SK-N-MC (cell line): ENCODE measurements around the gene SDR42E2.

Experiments
- DNase-seq: peaks from one replicate; pipeline ENCODE4 v3.0.0-alpha.2; 2011; ENCODE audit warnings: low read depth, low spot score
- H3K27ac ChIP-seq: fragments of 200-600 bp; sonication (generic); 2 replicates; pipeline ENCODE4 v1.5.1; 2016; ENCODE audit warnings: mixed run types
- H3K36me3 ChIP-seq: fragments of 200-600 bp; sonication (generic); 2 replicates; pipeline ENCODE4 v1.6.1; 2017; ENCODE audit warnings: antibody characterized with exemption, low read length, mixed read lengths; ENCODE audit not compliant: insufficient read depth
- H3K4me3 ChIP-seq: fragments of 200-600 bp; sonication (generic); 2 replicates; pipeline ENCODE4 v1.5.1; 2016
- H3K9ac ChIP-seq: fragments of 200-600 bp; sonication (generic); 2 replicates; pipeline ENCODE4 v1.8.0; 2017; ENCODE audit warnings: mixed run types, mixed read lengths; ENCODE audit not compliant: insufficient read length
- H3K9me3 ChIP-seq: fragments of 200-600 bp; sonication (generic); 2 replicates; pipeline ENCODE4 v1.6.1; 2017; ENCODE audit warnings: low read depth, mild to moderate bottlenecking, antibody characterized with exemption, low read length, moderate library complexity, mixed read lengths
- EZH2 ChIP-seq: fragments of 200-600 bp; sonication (generic); IDR thresholded peaks from one replicate; pipeline ENCODE4 v1.6.1; 2017; ENCODE audit warnings: antibody characterized with exemption
- FOXP2 ChIP-seq: optimal IDR thresholded peaks from 2 replicates; pipeline ENCODE3; 2011; ENCODE audit warnings: mild to moderate bottlenecking, moderate library complexity; ENCODE audit not compliant: insufficient read depth; ENCODE audit errors: extremely low read length, control extremely low read depth
- POLR2AphosphoS5 ChIP-seq: IDR thresholded peaks from 2 replicates; pipeline ENCODE4 v1.6.1; 2012; ENCODE audit warnings: mild to moderate bottlenecking, low read depth, low read length, borderline replicate concordance

Gene SDR42E2

DNA sequence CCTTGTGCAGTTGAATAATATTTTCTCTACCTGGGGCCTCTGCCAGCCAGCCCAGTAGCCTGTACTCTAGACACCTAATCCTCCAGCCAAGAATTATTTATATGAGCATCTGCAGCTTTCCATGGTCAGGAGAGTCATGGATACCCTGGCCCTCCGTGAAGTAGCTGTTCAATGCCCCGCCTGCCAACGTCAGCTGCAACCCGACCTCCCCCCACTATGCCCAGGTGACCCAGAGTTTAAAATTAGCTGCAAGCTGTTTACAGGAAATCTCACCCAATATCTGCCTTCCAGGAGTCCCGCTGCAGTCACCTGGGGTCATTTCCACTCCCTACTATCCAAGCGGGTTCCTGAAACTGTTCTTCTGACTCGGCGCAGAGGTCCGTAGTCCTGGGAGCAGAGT, 12.3 kb downstream of the SDR42E2 start:
- H3K9ac ChIP-seq, result no peak overlapping the region
- H3K36me3 ChIP-seq, result no peaks in the 10 kb centered on the region
- H3K27ac ChIP-seq, result no peak overlapping the region
- DNase-seq, result no peak
- TF ChIP-seq EZH2 (no peak), POLR2AphosphoS5 (no peak), FOXP2 (no peak)
- no peak overlapping the region for H3K4me3 ChIP-seq
- no peaks in the 10 kb centered on the region for H3K9me3 ChIP-seq

DNA sequence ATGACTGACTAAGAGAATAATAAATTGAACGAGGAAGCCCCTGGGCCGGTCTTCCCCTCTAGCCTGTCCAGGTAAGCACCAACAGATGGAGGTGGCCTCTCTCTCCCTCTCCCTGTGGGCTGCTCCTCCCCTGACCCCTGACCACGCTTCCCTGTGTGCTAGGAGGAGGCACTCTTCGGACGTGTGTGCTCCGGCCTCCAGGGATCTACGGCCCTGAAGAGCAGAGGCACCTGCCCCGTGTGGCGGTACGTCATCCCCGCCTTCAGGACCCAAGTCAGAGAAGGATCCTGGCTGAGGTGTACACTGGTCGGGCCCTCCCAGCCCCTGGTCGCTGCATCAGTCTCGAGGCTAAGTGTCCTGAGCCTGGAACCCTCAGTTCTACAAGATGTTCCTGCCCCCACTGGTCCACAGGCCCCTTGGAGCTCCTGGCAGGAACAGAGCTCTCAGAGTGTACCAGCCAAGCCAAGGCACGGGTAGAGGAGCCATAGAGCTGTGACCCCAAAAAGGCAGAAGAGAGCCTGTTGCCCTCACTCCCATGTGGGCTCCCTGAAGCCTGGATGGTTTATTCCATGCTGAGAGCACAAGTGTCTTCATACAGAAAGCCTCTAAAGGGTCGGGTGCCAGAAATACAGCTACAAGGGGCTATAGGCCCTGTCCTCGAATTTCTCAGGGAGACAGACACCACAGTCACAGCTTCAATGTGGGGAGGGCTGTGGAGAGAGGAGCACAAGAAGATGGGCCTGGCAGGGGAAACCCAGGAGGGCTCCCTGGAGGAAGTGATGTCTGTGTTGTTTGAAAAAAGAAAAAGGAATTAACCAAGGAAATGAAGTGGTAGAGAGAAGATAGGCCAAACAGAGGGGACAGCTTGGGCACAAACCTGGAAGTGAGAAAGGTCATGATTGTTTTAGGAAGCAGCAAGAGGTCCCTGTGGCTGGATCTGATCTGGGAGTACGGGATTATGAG, 15.9 kb downstream of the SDR42E2 start:
- Histone ChIP-seq H3K9me3 (no peaks in the 10 kb centered on the region), H3K4me3 (no peak overlapping the region), H3K36me3 (no peaks in the 10 kb centered on the region), H3K27ac (no peak overlapping the region), H3K9ac (no peak overlapping the region)
- no peak for DNase-seq
- TF ChIP-seq POLR2AphosphoS5 (no peak), EZH2 (no peak), FOXP2 (no peak)

DNA sequence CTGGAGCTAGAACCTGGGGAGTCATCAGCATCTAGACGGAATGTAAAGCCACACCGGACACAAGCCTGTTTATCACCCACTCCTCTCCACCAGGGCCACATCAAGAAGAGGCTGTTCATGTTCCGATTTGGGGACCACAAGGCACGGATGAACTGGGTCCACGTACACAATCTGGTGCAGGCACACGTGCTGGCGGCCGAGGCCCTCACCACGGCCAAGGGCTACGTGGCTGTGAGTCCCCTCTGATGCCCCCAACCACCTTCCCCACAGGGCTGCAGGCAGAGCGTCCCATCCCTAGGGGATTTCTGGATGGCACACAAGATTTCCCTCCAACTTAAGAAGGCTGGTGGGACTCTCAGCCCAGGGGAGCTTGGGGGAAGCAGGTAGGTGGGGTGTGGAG, 19.1 kb downstream of the SDR42E2 start:
- Histone ChIP-seq H3K4me3 (no peak overlapping the region), H3K9ac (no peak overlapping the region), H3K36me3 (no peaks in the 10 kb centered on the region), H3K27ac (no peak overlapping the region), H3K9me3 (no peaks in the 10 kb centered on the region)
- TF ChIP-seq FOXP2 (no peak), EZH2 (no peak), POLR2AphosphoS5 (no peak)
- DNase-seq, result no peak

DNA sequence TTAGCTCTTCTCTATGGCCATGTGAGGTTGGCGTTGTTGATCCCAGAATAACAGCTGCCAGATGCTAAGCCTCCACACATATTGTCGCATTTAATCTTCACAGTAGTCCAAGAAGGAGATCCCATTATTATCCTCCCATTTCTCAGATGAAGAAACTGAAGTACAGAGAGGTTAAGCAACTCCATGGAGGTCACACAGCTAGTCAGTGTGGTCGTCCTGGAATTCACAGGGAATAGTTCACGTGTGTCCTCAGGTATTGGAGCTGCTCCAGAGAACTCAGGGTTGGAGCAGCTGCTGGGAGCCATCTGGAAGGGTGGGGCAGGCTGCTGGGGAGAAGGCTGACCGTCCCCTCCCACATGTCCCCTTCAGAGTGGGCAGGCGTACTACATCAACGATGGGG, 19.5 kb downstream of the SDR42E2 start:
- Histone ChIP-seq H3K4me3 (no peak overlapping the region), H3K36me3 (no peaks in the 10 kb centered on the region), H3K9ac (no peak overlapping the region), H3K9me3 (no peaks in the 10 kb centered on the region), H3K27ac (no peak overlapping the region)
- TF ChIP-seq EZH2 (no peak), POLR2AphosphoS5 (no peak), FOXP2 (no peak)
- no peak for DNase-seq

DNA sequence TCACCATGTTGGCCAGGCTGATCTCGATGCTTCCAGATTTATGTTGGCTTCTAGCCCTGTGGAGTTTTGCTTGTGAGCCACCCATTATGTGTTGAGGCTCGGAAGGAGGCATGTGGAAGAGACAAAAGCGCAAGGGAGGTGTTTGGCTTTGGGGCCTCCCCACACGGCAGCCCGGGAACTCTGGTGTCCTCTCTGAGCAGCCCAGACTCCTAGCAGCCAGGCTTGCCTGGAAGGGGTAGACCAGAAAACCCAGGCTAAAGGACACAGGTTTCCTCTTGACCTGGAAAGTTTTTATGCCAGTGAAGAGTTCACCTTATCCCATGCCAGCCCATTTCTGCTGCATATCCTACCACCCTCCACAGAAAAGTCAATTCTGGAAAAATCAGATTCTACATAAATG, 21.0 kb downstream of the SDR42E2 start:
- H3K27ac ChIP-seq, result no peak overlapping the region
- H3K4me3 ChIP-seq, result no peak overlapping the region
- no peak overlapping the region for H3K9ac ChIP-seq
- H3K9me3 ChIP-seq, result no peaks in the 10 kb centered on the region
- TF ChIP-seq FOXP2, result no peak
- TF ChIP-seq POLR2AphosphoS5, result no peak
- TF ChIP-seq EZH2, result no peak
- H3K36me3 ChIP-seq, result no peaks in the 10 kb centered on the region
- no peak for DNase-seq

DNA sequence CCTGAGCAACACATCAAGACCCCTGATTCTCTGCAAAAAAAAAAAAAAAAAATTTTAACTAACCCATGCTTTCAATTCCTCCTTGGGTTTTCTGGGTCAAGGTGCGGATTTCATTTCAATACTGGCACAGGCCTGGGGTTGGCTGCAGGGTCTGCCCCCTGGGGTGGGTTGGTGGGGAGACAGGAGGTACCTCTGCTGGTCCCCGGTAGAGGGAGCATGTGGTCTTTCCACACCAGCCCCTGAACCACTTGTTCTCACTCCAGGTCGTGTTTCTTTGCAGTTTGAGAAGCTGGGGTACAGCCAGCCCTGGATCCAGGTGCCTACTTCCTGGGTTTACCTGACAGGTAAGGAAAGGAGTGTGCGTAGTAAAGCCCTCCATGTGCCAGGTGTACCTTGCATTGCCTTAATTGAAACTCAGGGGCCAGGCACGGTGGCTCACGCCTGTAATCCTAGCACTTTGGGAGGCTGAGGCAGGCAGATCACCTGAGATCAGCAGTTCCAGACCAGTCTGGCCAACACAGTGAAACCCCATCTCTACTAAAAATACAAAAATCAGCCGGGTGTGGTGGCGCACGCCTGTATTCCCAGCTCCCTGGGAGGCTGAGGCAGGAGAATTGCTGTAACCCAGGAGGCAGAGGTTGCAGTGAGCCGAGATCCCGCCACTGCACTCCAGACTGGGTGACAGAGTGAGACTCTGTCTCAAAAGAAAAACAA, 21.8 kb downstream of the SDR42E2 start:
- Histone ChIP-seq H3K27ac (no peak overlapping the region), H3K9ac (no peak overlapping the region), H3K4me3 (no peak overlapping the region), H3K9me3 (no peaks in the 10 kb centered on the region), H3K36me3 (no peaks in the 10 kb centered on the region)
- no peak for TF ChIP-seq POLR2AphosphoS5
- TF ChIP-seq EZH2, result no peak
- no peak for TF ChIP-seq FOXP2
- DNase-seq, result no peak

DNA sequence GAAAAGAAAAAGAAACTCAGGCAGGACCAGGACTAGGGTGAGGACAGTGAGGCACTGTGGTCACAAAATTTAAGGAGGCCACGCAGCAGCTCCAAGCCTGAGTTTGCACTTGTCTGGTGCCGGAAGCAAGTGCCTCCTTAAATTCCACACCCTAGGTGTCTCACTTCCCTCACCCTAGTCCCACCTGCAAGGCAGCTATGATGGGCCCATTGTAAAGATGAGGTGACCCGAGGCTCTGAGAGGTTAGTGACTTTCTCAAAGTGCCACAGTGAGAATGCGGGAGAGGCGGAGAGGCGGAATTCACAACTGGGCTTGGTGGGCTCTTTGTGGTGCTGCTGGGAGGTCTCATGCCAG, 22.3 kb downstream of the SDR42E2 start:
- no peaks in the 10 kb centered on the region for H3K9me3 ChIP-seq
- H3K9ac ChIP-seq, result no peak overlapping the region
- TF ChIP-seq EZH2 (no peak), POLR2AphosphoS5 (no peak), FOXP2 (no peak)
- no peak for DNase-seq
- H3K4me3 ChIP-seq, result no peak overlapping the region
- no peaks in the 10 kb centered on the region for H3K36me3 ChIP-seq
- H3K27ac ChIP-seq, result no peak overlapping the region

DNA sequence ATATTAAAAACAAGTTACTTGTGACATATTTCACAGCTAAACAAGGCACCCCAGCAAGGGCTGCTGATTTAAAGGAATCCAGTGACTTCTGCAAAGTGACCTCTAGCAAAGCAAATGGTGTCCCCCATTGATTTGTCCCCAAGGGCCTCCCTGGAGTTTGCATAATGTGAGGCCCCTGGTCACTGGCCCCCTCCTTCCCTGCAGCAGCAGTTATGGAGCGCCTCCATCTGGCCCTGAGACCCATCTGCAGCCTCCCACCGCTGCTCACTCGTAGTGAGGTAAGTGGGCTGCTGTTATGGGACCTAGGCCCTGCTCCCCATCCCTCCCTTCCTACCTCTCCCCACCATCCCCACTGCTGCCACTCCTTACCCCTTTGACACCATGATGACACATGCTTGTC, 24.2 kb downstream of the SDR42E2 start:
- no peak for DNase-seq
- Histone ChIP-seq H3K27ac (no peak overlapping the region), H3K9ac (no peak overlapping the region), H3K4me3 (no peak overlapping the region), H3K36me3 (no peaks in the 10 kb centered on the region), H3K9me3 (no peaks in the 10 kb centered on the region)
- TF ChIP-seq EZH2 (no peak), POLR2AphosphoS5 (no peak), FOXP2 (no peak)

DNA sequence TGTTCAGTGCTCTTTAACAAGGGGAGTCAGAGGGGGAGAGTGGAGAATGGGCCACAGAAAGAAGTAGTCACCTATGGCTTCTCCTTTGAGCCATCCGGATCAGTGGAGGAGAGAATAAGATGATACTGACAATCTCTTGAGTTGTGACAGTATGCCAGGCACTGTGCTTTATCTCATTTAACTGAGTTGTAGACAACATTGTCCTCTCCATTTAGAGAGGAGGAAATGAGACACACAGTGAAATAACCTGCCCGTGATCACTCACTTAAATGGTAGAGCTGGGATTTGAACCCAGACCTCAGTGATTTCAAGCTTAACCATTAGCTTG, 25.9 kb downstream of the SDR42E2 start:
- Histone ChIP-seq H3K4me3 (no peak overlapping the region), H3K9ac (no peak overlapping the region), H3K9me3 (no peaks in the 10 kb centered on the region), H3K36me3 (no peaks in the 10 kb centered on the region), H3K27ac (no peak overlapping the region)
- DNase-seq, result no peak
- no peak for TF ChIP-seq FOXP2
